HG03196 (cell line): ENCODE results near the gene TMEM187.

Experiments
- ATAC-seq: cut with Tn5 transposase; IDR thresholded peaks from one replicate; pipeline ENCODE4 v1.9.1; 2021; ENCODE audit not compliant: unreplicated experiment

Gene TMEM187

DNA sequence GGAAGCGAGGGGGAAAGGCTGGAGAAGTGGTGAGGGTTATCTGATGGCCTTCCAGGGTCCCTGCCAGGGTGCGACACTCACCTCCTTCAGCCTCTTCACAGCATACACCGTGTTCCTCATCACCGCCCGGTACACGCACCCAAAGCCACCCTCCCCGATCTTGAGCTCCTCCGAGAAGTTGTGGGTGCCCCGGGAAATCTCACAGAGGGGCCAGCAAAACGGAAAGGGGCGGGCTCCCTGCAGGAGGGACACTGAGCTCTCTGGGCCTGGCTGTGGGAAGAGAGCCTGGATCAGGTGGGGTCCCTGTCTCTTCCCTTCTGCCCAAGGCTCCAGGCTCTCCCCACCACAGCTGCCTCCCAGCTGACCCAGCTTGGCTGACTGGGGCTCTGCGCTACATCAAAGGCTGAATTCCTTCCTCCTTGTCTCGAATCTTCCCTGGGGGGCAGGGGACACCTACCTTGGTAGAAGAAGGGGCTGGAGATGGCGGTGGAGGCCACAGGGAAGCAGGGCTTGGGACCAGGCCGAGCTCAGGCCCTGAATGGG is 46.0 kb downstream of the TMEM187 start:
- no peak for ATAC-seq

DNA sequence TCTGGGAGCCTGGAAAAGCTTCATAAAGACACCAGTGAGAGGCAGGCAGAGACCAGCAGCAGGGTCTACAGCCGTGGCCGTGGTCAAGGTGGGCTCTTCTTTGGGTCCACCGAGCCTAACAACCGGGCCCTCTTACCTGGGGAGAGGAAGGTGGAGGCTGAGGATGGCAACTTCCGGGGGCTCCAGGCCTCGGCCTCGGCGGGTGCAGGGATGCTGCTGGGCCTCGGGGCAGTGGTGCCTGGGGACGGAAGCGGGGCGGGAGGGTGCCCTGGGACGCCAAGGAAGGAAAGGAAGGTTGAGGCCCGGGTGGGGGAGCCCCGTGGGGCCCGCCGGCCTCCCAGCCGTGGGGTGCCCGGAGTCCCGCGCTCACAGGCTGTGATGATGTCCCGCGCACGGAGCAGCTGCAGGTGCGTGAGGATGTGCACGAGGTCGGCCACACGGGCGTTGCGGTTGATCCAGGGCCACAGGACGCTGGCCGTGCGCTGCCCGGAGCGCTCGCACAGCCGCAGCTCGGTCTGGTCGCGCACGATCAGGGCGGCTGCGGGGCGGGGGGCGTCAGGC is 46.6 kb downstream of the TMEM187 start:
- ATAC-seq, result no peak

DNA sequence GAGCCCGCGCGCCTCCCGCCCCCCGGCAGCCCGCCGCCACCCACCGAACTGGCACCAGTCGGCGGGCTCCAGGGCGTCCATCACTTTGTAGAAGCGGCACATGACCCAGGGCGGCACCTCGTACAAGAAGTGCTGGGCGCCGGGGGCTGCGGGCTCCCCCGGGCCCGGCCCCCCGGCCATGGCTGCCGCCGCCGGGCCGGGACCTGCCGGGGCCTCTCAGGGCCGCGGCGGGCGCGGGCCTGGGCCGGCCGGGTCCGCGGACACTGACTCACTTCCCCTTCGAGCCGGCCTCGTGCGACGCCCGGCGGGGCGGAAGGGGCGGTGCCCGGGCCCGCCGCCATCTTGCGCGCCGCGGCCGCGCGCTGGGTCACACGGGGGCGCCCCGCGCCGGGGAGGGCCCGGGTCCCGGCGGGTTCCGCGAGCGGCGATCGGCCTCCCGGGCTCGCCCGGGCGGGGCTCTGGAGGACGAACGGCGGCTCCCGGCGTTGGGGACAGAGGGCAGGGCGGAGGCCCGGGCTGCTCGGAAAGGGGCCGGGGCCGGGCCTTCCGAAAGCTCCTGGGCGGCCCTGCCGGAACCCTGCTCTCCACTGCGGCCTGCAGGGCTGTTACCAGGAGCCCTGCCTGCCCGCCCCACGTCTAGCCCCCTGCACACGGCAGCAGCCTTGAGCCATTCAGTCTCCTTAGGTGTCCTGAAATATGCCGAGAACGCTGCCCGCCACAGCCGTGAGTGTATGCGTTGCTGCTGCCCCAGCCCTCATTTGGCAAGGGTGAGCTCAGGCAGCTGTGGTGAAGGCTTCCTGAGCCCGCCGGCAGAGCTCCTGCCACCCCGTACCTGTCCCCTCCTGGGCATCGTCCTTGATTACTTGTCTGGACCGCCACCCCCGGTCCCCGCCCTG is 47.3 kb downstream of the TMEM187 start, which contains the start of gene IRAK1:
IRAK1 (minus strand) TSS at position 270 of the 896 bp plus-strand sequence; CDS start at position 180, 90 bp downstream.
- ATAC-seq, result peak; percentile 61

DNA sequence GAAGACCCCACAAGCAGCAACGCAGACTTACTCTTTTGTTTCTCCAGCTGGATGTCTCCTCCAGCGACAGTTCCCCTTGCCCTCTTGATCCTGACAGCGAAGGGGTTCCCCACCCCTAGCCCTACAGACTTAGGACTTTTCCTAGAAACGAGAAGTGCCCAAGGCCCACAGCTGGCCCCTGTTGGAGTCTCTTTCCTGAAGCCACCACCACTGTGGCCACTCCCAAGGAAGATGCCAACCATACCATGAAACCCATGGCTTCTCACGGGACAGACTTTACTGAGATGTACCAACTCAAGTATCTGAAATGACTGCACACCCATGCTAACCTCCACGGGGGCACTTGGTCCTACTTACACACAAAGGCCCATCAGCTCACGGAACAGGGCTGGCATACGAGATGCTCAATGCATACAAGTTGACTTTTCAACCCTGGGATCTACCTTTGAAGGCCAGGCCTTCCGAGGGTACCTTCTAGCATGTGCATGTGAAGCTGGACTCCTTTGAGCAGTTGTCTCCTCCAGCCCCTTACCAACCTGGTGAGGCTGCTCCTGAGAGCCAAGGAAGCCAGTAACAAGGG is 48.1 kb downstream of the TMEM187 start:
- ATAC-seq, result no peak

DNA sequence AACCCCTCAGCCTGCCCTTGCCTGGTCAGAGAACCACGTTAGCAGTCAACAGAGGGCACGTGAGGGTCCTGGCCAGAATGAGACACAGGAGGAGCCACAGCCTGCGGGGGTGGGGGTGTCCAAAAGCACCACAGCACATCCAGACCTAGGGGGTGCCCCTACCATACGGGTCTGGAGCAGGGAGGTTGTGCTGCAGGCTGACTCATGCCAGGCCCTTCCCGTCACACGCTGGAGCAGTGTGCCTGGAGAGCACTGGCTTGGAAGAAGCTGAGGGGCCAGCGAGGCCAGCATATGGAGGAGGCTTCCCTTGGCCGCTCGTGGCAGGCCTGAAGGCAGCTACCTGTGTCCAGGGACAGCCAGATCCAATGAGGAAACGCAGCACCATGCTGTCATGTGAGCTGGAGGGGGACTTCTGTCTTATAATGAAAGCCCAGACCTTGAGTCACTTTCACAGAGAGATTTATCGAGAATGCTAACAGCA is 48.6 kb downstream of the TMEM187 start:
- ATAC-seq, result no peak

DNA sequence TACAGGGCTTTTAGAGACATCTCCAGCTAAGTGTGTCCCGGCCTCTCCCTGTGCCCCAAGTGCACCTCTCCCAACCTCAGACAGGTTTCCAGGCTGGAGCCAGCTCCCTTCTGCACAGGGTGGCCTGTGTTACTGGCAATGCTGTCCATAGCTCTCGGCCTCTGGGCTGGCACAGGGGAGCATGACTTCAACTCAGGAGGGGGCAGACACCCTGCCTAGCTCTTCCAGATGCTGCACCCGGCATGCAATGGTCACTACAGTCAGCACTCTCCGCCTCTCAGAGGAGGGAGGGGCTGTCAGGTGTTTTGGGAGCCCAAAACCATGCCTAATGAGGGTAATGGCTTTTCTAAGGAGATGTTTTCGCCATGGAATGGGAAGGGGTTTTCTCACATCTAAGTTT is 49.6 kb downstream of the TMEM187 start:
- no peak for ATAC-seq

DNA sequence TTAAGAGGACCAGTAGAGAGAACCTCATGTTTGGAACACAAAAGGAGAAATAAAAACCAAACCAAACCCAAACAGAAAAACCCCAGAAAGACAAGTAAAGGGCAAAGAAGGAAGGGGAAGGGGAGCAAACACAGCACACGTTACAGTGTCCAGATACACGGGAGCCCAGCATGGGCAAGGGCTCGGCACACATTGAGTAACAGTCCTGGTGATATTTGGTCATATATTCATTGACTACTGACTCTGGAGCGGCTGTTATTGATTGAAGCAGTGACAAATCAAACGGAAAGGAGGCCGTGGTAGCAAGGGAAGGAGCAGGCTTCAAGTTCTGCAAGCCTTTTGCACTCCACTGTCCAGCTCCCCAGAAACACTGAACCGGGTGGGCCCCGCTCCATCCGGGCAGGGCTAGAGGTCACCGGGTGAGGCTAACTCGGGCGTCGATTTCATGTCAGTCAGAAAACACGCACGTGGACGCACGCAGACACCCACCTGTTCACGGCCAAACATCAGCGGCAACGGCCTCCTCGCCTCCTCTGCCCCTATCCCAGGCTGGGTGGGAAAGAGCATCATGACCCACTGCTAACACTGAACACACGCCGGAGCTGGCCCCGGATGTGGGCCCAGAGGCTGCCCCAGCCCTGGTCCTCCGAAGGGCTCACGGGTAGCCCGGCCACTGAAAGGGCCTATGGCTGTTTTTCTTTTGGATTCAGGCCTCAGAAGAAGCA is 50.9 kb downstream of the TMEM187 start:
- ATAC-seq, result no peak

DNA sequence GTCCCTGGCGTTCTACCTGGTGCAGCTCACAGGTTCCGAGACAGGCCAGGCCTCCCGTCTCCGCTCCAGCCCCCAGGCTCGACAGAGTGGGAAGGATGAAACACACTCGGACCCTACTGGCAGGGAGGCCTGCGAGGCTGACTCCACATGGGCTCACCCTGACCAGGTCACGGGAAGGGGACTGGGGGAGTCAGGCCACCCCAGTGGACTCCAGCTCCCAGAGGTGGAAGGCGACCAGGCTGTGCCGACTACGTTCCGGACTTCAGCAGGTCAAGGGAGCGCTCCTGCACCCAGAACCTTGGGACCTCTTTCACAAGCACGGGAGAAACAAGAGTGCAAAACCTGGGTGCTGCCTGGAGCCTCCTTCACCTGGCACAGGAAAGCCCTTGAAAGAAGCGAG is 51.7 kb downstream of the TMEM187 start:
- ATAC-seq, result no peak

DNA sequence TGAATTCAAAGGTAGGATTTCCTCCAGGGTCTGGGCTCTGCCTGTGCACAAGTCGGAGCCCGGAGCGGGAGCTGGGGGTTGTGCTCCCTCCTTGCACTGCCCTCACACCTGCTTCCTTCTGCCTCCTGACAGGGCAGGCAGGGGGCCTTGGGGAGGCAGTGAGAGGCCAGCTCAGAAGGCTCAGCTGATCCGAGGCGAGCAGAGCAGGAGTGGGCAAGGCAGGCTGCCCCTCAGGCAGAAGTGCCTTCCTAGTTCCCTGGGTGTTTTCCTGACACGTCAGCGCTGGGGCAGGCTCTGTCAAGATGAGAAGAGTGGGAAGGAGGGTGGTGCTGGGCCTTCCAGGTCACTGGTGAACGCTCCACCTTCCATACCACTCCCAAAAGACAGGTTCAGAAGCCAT is 52.7 kb downstream of the TMEM187 start:
- no peak for ATAC-seq

DNA sequence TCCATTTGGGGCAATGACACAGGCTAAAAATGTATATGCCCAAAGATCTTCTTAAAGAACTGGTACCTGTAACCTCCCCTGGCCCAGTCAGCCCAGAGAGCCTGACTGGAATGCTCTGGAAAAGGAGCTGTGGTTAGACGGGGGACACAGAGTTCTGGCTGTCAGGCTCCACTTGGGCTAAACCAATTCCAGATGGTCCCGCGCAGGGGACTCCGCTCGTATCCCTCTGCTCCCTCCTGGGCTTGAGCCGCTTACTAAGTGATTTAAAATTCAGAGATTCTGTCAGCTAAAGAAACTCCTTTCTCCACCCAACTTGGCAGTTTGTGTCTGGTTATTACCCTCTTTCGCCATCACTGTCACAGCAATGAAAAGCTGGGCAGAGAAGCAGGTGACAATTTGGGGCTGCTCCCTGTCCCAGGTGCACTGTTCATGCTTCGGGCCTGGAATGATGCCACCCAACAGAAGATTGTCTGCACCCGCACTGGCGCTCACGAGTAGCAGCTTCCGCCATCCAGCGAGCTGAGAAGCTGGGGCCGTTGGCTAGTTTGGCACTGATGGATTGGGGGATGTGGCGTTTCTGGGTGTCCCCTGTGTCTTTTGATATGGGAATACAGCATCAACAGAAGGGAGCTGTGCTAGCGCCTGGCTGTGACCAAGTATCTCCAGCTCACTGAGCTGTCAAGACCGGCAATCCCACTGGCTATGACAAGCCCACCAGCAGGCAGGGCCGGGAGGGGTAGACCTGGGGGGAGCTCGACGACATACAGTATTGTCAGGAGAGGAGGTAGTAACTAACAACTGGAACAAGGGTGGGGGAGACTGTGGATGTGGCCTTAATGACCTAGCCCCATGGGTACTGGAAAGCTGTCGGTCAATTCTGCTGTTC is 53.8 kb downstream of the TMEM187 start:
- ATAC-seq, result no peak

DNA sequence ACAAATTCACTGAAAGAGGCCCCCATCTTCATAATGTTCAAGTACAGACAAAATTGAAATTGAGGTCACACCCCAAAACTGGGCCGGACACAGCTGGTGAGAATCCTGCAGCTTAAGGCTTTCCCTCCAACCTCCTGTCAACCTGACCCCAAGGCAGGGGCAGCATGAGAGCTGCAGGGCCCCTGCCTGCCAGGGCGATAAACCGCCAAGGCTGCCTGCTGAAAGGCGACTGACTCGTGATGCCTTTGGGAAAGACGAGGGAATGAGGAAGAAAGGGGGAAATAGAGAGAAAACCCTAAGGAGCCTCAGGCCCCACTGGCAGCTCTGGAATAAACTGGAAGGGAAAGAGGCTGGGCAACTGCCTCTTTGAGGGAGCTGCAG is 54.5 kb downstream of the TMEM187 start:
- no peak for ATAC-seq

DNA sequence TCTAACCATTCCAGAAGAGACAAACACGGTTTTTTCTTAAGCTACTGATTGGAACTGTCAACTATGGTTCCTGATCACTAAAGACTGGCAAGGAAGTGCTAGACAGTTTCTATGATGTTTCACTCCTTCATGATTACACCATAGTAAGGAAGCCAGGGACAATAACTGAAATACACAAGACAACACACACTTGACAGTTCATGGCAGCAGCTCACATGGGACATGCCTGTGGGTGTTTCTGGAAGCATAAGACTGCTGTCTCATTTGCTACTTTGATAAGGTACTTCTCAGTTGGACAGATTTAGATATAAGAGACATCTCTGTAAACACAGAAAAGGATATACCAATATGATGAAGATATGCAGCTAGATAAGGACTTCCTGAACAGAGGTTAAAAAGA is 55.4 kb downstream of the TMEM187 start:
- no peak for ATAC-seq

DNA sequence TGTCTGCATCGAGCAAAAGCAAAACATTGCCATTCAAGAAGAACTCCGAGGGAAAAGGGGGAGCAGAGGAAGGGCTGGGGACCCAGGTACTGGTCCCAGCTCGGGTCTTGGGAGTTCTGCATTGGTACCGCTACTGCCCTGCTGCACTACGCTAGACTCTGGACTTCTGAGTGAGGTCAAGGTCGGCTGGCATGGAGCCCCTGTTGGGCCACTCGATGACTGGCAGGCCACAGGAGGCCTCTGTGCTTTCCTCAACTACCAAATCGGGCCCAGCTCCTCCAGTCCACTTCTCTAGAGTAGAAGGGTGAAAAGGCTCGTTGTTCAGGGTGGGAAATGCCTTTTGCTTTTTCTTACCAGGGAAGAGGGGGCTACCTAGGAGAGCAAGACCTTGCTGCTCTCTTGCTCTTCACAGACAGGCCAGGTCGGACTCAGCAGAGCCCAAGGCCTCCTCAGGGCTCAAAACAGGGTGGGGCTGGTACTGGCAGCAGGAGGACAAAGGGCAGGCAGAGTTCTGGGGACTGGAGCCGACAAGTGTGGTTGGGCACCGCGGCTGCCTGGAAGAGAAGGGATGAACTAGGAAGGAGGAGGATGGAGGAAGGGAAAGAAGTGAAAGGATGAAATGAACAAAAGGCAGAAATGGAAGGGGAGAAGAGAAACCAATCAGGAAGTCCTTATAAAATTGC is 56.1 kb downstream of the TMEM187 start:
- no peak for ATAC-seq

DNA sequence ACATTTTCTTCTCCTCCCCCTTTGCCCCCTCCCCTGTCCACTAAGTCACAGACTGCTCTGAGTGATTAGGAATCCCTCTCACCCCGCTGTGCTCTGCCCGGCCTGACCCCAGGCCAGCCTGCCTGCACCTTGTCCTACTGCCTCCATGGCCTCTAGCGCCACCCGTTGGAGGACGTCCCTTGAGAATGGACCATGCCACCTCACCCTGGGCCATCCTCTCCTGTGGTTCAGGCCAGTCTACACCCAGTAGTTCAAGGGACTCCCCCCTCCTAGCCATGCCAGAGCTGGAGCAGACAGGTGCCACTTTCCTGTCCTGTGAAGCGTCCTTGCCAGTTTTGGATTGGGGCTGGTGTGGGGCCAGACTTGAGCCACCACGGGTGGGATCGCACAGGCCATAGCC is 56.9 kb downstream of the TMEM187 start:
- ATAC-seq, result no peak

DNA sequence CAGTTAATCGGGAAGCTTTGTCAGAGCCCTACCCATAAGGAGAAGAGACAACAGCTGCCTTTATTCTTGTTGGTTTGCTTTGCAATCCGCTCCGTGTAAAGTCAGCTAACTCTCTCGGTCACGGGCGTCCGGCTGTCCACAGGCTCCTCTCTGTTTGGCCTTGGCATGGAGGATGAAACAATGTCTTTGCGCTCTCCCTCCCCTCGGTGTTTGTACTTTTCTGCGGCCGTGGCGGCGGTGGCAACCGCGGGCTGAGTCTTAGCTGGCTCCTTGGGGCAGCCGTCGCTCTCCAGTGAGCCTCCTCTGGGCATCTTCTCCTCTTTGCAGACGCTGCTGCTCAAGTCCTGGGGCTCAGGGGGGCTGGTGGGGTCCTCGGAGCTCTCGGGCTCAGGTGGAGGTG is 57.7 kb downstream of the TMEM187 start:
- no peak for ATAC-seq

DNA sequence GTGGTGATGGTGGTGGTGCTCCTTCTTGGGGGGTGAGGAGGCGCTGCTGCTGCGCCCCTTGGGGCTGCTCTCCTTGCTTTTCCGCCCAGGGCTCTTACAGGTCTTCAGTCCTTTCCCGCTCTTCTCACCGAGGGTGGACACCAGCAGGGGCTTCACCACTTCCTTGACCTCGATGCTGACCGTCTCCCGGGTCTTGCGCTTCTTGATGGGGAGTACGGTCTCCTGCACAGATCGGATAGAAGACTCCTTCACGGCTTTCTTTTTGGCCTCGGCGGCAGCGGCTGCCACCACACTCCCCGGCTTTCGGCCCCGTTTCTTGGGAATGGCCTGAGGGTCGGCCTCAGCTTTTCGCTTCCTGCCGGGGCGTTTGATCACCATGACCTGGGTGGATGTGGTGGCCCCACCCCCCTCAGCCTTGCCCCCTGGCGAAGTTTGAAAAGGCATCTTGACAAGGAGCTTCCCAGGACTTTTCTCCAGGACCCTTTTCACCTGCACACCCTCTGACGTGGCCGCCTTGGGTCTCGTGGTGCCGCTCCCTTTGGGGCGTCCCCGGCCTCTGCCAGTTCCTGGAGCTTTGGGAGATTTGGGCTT is 58.3 kb downstream of the TMEM187 start:
- no peak for ATAC-seq

DNA sequence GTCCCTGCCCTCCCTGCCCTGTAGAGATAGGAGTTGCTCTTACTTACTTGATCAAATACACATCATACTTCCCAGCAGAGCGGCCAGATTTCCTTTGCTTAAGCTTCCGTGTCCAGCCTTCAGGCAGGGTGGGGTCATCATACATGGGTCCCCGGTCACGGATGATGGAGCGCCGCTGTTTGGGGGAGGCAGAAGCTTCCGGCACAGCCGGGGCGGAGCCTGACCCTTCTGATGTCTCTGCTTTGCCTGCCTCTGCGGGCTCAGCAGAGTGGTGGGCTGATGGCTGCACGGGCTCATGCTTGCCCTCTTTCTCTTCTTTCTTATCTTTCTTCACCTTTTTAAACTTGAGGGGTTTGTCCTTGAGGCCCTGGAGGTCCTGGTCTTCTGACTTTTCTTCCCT is 59.6 kb downstream of the TMEM187 start:
- no peak for ATAC-seq

DNA sequence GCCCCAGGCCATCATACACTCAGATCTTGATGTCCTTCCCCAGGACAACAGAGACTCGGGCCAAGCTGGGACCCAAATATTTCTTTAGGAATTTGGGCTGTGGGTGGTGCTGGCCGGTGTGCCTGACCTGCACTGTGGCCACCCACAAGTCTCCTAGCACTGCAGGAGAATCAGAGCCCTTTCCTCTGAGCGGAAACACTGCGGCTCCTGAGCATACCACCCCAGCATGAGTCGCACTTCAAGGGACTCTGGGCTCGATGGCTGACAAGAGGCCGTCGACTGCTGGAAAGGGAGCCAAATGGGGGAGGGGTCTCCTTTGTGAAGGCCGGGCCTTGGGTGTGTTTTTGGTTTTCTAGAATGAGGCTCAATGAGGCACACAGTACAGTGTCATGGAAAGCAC is 60.1 kb downstream of the TMEM187 start:
- no peak for ATAC-seq
